Osteoblast (primary cell): Measurements from ENCODE around the gene ASCC3. TPM values are rescaled to one million over a fixed set of nuclear protein-coding genes. Genes with fewer than 3 reads are reported as not detected.

Source experiments
- DNase-seq: peaks from one replicate; pipeline ENCODE4 v3.0.0; 2011; ENCODE audit warnings: low spot score, mixed read lengths; ENCODE audit not compliant: insufficient read length; ENCODE audit errors: missing footprints
- H2AFZ ChIP-seq: 2 replicates; pipeline ENCODE4 v1.6.0; 2011; ENCODE audit warnings: mild to moderate bottlenecking, low read length
- H3K27ac ChIP-seq: 2 replicates; pipeline ENCODE4 v1.5.1; 2011; ENCODE audit warnings: mild to moderate bottlenecking, low read depth, low read length, moderate library complexity
- H3K27me3 ChIP-seq: 2 replicates; pipeline ENCODE4 v1.6.0; 2012; ENCODE audit warnings: mild to moderate bottlenecking, control low read depth, inconsistent platforms, low read length, moderate library complexity; ENCODE audit not compliant: insufficient read depth
- H3K36me3 ChIP-seq: 2 replicates; pipeline ENCODE4 v1.5.1; 2011; ENCODE audit warnings: mild to moderate bottlenecking, low read length, control low read depth, moderate library complexity; ENCODE audit not compliant: insufficient read depth
- H3K4me1 ChIP-seq: 2 replicates; pipeline ENCODE4 v1.5.1; 2011; ENCODE audit warnings: mild to moderate bottlenecking, low read length, control low read depth, moderate library complexity; ENCODE audit not compliant: insufficient read depth
- H3K4me2 ChIP-seq: 2 replicates; pipeline ENCODE4 v1.6.0; 2011; ENCODE audit warnings: mild to moderate bottlenecking, low read length; ENCODE audit not compliant: insufficient read depth
- H3K4me3 ChIP-seq: fragments of 200-600 bp; sonication (generic); 3 replicates; pipeline ENCODE4 v1.5.1; 2012; ENCODE audit warnings: mild to moderate bottlenecking, low read length, inconsistent platforms; ENCODE audit not compliant: insufficient read depth
- H3K79me2 ChIP-seq: 2 replicates; pipeline ENCODE4 v1.6.0; 2012; ENCODE audit warnings: mild to moderate bottlenecking, low read length, control low read depth, inconsistent platforms; ENCODE audit not compliant: insufficient read depth
- H3K9me3 ChIP-seq: 2 replicates; pipeline ENCODE4 v1.5.1; 2011; ENCODE audit warnings: low read depth, low read length, control low read depth
- H4K20me1 ChIP-seq: 2 replicates; pipeline ENCODE4 v1.6.0; 2012; ENCODE audit warnings: mild to moderate bottlenecking, low read length, control low read depth; ENCODE audit not compliant: insufficient read depth
- total RNA-seq: library from RNA; depleted of rRNA; stranded (reverse); fragments of >200 nt; gene quantifications from 2 replicates; pipeline ENCODE4 v1.2.3, GENCODE V29; 2012
- TF ChIP-seq, protein P1 (sequence below): IDR thresholded peaks from 2 replicates; pipeline ENCODE4 v1.5.1; 2011; ENCODE audit warnings: mild to moderate bottlenecking, low read depth, low read length, moderate library complexity; ENCODE audit errors: extremely low read depth

ASCC3 gene
- total RNA-seq, 1 donor, result 68.8 TPM

DNA sequence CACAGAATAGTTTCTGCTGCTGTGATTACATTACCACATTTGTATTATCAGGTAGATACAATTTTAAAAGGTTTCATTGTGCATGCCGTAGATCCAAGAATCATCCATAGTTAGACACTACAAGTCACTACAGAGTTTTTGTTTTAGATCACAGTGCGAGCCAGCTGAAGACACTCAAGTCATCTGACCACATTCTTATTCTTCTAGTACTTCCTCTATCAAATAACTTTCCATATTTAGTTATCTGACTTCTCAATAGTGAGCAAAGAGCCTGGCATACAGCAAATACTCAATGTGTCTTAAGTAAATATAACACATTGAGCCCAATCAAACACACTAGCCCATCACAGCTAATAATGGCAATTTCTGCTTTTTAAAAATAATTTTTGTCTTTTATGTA, 195.4 kb downstream of the ASCC3 start:
- TF ChIP-seq, protein P1, sequence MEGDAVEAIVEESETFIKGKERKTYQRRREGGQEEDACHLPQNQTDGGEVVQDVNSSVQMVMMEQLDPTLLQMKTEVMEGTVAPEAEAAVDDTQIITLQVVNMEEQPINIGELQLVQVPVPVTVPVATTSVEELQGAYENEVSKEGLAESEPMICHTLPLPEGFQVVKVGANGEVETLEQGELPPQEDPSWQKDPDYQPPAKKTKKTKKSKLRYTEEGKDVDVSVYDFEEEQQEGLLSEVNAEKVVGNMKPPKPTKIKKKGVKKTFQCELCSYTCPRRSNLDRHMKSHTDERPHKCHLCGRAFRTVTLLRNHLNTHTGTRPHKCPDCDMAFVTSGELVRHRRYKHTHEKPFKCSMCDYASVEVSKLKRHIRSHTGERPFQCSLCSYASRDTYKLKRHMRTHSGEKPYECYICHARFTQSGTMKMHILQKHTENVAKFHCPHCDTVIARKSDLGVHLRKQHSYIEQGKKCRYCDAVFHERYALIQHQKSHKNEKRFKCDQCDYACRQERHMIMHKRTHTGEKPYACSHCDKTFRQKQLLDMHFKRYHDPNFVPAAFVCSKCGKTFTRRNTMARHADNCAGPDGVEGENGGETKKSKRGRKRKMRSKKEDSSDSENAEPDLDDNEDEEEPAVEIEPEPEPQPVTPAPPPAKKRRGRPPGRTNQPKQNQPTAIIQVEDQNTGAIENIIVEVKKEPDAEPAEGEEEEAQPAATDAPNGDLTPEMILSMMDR, result no peak
- Histone ChIP-seq H3K27ac (no peak overlapping the region), H3K36me3 (no peaks in the 10 kb centered on the region), H3K4me2 (no peak overlapping the region), H3K27me3 (no peaks in the 10 kb centered on the region), H3K4me1 (no peaks in the 10 kb centered on the region), H3K79me2 (no peaks in the 10 kb centered on the region), H4K20me1 (no peaks in the 10 kb centered on the region), H3K9me3 (no peaks in the 10 kb centered on the region), H2AFZ (no peak overlapping the region), H3K4me3 (no peak overlapping the region)
- DNase-seq, result peak; percentile 17

DNA sequence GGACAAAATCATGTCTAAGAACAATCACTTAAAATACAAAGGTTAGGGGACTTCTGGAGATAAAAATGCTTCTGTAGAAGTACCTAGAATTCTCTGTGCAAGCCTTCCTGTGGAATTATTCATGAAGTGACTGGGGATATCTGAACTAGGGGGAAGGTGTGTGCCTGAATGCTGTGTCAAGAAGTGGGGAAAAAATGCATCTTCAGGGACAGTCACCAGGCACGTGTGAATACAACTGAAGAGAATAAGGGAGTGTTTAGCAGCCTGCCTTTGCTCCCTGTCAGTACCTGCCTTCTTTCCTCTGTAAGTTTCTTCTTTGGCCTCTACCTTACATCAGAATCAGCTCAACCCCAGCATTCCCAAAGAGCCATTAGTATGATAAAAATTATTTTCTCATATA, 201.0 kb downstream of the ASCC3 start:
- TF ChIP-seq, protein P1, result no peak
- H3K36me3 ChIP-seq, result no peaks in the 10 kb centered on the region
- H3K27ac ChIP-seq, result no peak overlapping the region
- H4K20me1 ChIP-seq, result no peaks in the 10 kb centered on the region
- no peak for DNase-seq
- no peaks in the 10 kb centered on the region for H3K4me1 ChIP-seq
- no peaks in the 10 kb centered on the region for H3K27me3 ChIP-seq
- H2AFZ ChIP-seq, result no peak overlapping the region
- H3K9me3 ChIP-seq, result no peaks in the 10 kb centered on the region
- H3K4me3 ChIP-seq, result no peak overlapping the region
- H3K4me2 ChIP-seq, result no peak overlapping the region
- no peaks in the 10 kb centered on the region for H3K79me2 ChIP-seq

DNA sequence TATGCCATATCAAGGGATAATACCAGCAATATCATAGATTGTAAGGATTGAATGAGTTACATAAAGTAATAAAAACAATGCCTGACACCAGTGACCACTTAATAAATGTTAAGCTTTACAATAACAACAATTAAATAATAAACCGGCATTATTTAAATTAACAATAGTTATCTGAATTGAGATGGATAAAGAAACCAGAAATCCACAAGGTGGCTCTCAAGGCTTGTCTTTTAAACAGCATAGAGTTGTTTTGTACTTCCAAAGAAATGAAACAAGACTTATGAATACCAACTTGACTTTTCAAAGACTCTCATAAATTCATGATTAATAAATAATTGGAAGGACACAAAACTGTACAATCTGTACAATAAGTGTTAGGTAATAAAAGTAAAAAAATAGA, 203.1 kb downstream of the ASCC3 start:
- H3K4me3 ChIP-seq, result no peak overlapping the region
- no peaks in the 10 kb centered on the region for H3K79me2 ChIP-seq
- no peaks in the 10 kb centered on the region for H4K20me1 ChIP-seq
- H3K36me3 ChIP-seq, result no peaks in the 10 kb centered on the region
- no peak for DNase-seq
- H3K27ac ChIP-seq, result no peak overlapping the region
- TF ChIP-seq, protein P1, result peak; percentile 15
- no peak overlapping the region for H2AFZ ChIP-seq
- no peak overlapping the region for H3K4me2 ChIP-seq
- H3K27me3 ChIP-seq, result no peaks in the 10 kb centered on the region
- H3K4me1 ChIP-seq, result no peaks in the 10 kb centered on the region
- H3K9me3 ChIP-seq, result no peaks in the 10 kb centered on the region

GRCh38 chr6:100677240-100677639, 203.9 kb downstream of the ASCC3 start:
- no peak overlapping the region for H2AFZ ChIP-seq
- H4K20me1 ChIP-seq, result no peaks in the 10 kb centered on the region
- TF ChIP-seq, protein P1, result no peak
- no peak overlapping the region for H3K4me3 ChIP-seq
- no peaks in the 10 kb centered on the region for H3K79me2 ChIP-seq
- H3K4me2 ChIP-seq, result no peak overlapping the region
- H3K9me3 ChIP-seq, result no peaks in the 10 kb centered on the region
- DNase-seq, result no peak
- H3K27me3 ChIP-seq, result no peaks in the 10 kb centered on the region
- H3K4me1 ChIP-seq, result no peaks in the 10 kb centered on the region
- no peak overlapping the region for H3K27ac ChIP-seq
- H3K36me3 ChIP-seq, result no peaks in the 10 kb centered on the region
